ENCODE data around the gene CA12. TPM values are rescaled to one million over a fixed set of nuclear protein-coding genes. Genes with fewer than 3 reads are reported as not detected.

Gene CA12
- total RNA-seq, 4 donors from 2014 or later, result 22.1 to 79.6 (median 37.0) TPM

DNA sequence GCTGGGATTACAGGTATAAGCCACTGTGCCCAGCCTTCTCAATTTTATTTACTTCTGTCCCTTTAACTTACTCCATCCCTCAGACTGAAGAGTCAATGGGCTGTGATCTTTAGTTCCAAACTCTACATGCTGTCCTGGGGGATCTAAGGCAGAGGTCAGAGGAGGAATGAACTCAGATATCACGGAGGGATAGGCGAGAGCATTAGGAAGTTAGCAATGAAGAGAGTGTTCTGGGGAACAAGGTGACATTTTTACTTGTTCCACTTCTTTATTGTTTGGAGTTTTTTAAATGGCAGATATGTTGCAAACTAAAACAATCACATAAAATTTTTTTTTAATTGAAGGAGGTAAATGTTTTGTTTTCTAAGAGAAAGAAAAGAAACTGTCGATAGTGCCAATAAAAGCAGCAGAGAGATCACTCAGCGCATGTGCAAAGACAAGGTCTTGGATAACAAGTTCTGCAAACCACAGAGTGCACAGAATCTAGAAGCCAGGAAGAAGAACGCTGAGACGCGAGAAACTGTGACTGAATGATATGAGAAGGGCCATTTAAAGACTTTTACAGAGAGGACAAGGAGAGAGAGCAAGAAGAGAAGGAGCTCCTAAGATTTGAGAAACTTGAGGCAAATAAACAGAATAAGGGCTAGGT is 10.8 kb upstream of the CA12 start:
- Histone ChIP-seq H3K36me3 (no peaks in the 10 kb centered on the region), H3K4me3 (no peak overlapping the region), H3K9me3 (no peaks in the 10 kb centered on the region), H3K27ac (no peak overlapping the region), H3K27me3 (no peaks in the 10 kb centered on the region), H3K4me1 (peaks cover 0 to 13% (median 0%) of the 10 kb centered on the region in 4 donors)
- TF ChIP-seq POLR2A (IDR thresholded peaks at IDR 0.05), result no peak
- TF ChIP-seq, protein P1, sequence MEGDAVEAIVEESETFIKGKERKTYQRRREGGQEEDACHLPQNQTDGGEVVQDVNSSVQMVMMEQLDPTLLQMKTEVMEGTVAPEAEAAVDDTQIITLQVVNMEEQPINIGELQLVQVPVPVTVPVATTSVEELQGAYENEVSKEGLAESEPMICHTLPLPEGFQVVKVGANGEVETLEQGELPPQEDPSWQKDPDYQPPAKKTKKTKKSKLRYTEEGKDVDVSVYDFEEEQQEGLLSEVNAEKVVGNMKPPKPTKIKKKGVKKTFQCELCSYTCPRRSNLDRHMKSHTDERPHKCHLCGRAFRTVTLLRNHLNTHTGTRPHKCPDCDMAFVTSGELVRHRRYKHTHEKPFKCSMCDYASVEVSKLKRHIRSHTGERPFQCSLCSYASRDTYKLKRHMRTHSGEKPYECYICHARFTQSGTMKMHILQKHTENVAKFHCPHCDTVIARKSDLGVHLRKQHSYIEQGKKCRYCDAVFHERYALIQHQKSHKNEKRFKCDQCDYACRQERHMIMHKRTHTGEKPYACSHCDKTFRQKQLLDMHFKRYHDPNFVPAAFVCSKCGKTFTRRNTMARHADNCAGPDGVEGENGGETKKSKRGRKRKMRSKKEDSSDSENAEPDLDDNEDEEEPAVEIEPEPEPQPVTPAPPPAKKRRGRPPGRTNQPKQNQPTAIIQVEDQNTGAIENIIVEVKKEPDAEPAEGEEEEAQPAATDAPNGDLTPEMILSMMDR (IDR thresholded peaks at IDR 0.05), result no peak
- DNase-seq, result no peak

DNA sequence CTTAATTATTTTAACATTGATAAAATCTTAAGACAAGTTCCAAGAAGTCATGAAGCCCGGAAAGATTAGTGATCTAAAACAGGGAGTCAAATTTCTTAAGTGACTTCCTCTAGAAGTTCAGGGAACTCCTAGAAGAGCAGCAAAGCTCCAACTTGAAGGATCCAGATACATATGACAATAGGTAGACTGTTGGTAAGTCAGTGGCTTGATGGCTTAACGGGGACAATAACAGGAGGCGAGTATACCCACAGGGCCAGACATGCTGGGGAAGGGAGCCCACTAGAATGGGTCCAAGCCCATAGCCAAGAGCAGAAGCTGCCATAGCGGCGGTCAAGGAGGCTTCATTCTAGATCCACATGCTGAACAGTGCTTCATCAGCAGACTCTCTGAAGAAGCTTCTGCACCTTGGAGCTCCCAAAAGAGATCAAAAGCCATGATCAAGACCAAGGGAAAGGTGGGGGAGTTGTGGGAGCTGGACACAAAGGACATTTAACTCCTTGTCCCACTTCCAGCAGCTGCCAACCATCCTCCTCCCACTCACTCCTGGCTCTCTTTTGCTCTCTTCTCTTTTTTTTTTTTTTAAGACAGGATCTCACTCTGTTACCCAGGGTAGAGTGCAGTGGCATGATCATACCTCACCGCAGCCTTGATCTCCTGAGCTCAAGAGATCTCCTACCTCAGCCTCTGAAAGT is 10.2 kb upstream of the CA12 start:
- Histone ChIP-seq H3K4me1 (peaks cover 0 to 13% (median 0%) of the 10 kb centered on the region in 4 donors), H3K4me3 (no peak overlapping the region), H3K9me3 (no peaks in the 10 kb centered on the region), H3K27ac (no peak overlapping the region), H3K36me3 (no peaks in the 10 kb centered on the region), H3K27me3 (no peaks in the 10 kb centered on the region)
- TF ChIP-seq POLR2A (IDR thresholded peaks at IDR 0.05), result no peak
- TF ChIP-seq, protein P1 (IDR thresholded peaks at IDR 0.05), result no peak
- no peak for DNase-seq

DNA sequence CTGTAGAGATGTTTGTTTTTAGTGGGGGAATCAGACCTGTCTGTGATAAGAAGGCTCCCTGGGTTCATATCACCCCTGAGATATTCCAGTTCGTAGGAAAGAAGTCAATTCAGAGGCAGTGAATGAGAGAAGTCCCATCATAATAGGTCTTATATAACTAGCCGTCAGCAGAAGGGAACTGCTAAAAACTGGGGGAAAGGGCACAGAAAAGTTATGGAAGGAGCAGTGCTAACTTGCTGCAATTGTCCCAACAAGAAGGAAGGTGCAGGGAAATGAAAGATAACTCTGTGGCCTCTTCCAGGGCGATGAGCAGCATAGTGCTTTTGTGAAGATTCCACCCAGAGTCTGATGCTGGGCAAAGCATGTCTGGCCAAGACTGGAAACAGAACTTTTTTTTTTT is 9.0 kb upstream of the CA12 start:
- TF ChIP-seq POLR2A (IDR thresholded peaks at IDR 0.05), result no peak
- TF ChIP-seq, protein P1 (IDR thresholded peaks at IDR 0.05), result no peak
- Histone ChIP-seq H3K4me1 (peaks cover 0 to 13% (median 0%) of the 10 kb centered on the region in 4 donors), H3K4me3 (no peak overlapping the region), H3K27ac (no peak overlapping the region), H3K27me3 (no peaks in the 10 kb centered on the region), H3K9me3 (no peaks in the 10 kb centered on the region), H3K36me3 (no peaks in the 10 kb centered on the region)
- DNase-seq, result no peak

DNA sequence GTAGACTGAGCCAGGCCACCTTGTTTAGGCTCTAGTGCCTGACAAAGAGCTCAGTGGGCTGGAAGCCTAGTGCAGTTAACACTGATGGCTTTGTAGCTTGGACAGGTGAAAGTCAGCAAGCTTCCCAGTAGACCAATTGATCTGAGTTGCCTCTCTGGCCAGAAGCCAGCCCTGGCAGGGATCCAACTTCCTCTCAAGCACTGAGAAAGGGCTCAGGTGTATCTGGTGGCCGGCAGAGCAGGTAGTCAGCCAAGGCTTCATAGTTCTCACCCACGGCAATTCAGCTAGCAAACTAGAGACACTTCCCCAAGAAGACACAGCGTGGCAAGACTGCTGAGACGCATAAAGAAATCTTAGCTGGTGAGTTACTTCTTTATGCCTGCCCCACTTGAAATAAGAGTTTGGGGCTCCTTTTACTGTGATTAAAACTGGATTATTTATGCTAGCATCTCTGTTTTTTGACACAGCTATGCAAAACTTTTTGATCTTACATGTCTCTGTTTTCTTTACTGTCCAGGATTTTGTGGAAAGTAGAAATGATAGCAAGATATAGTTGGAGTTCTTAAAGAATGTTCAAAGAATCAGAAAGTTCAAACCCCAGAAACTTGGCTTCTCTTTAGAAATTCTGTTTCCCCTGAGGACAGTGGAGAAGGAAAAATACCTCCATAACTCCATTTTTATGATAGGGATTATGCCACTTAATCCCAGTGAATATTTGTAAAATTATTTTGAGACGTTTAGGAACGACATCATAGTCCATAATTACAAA is 8.4 kb upstream of the CA12 start:
- Histone ChIP-seq H3K27me3 (no peaks in the 10 kb centered on the region), H3K4me3 (no peak overlapping the region), H3K4me1 (peaks cover 0 to 13% (median 0%) of the 10 kb centered on the region in 4 donors), H3K9me3 (no peaks in the 10 kb centered on the region), H3K27ac (no peak overlapping the region), H3K36me3 (no peaks in the 10 kb centered on the region)
- TF ChIP-seq, protein P1 (IDR thresholded peaks at IDR 0.05), result no peak
- no peak for TF ChIP-seq POLR2A (IDR thresholded peaks at IDR 0.05)
- peak in 2 of 3 donors; percentile 92 to 94 for DNase-seq

DNA sequence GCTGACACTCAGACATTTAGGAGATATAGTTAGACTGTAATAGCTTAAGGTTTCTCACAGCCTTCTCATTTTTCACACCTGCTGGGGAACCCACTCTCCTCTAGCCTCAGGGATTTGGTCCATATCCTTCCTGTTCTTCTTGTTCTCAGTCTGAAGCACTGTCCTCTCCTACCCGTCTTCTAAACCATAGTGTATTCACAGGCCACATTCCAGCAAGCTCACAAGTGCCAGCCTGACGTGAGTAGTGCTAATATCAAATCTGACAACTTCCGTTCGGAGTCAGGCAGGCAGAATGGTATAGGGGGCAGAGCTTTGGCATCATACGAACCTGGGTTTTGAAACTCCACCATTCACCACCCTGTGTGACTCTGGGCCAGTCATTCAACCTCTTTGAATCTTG is 6.9 kb upstream of the CA12 start:
- no peak overlapping the region for H3K4me3 ChIP-seq
- H3K36me3 ChIP-seq, result no peaks in the 10 kb centered on the region
- TF ChIP-seq POLR2A (IDR thresholded peaks at IDR 0.05), result no peak
- TF ChIP-seq, protein P1 (IDR thresholded peaks at IDR 0.05), result no peak
- H3K27ac ChIP-seq, result no peak overlapping the region
- peak in 1 of 3 donors; percentile 1 for DNase-seq
- no peaks in the 10 kb centered on the region for H3K9me3 ChIP-seq
- H3K27me3 ChIP-seq, result no peaks in the 10 kb centered on the region
- peaks cover 0 to 13% (median 0%) of the 10 kb centered on the region in 4 donors for H3K4me1 ChIP-seq

All from Peyer's patch (tissue), 4 donors.